HG03432 (cell line): ENCODE measurements around the gene FAM241A.
"Not testable (repeated sequence)": the region's sequence is repeated elsewhere in the genome, so short reads cannot be mapped to it uniquely, and the experiment has no call there.

Source experiments
- ATAC-seq: cut with Tn5 transposase; IDR thresholded peaks from one replicate; pipeline ENCODE4 v1.9.1; 2021; ENCODE audit warnings: mild to moderate bottlenecking, moderate library complexity; ENCODE audit not compliant: unreplicated experiment

Gene FAM241A

GRCh38 chr4:112145326-112145789 lies at the start of gene FAM241A:
FAM241A (plus strand) TSS chr4:112145454; CDS start chr4:112145581, 127 bp downstream.
- ATAC-seq = peak; percentile 96

DNA sequence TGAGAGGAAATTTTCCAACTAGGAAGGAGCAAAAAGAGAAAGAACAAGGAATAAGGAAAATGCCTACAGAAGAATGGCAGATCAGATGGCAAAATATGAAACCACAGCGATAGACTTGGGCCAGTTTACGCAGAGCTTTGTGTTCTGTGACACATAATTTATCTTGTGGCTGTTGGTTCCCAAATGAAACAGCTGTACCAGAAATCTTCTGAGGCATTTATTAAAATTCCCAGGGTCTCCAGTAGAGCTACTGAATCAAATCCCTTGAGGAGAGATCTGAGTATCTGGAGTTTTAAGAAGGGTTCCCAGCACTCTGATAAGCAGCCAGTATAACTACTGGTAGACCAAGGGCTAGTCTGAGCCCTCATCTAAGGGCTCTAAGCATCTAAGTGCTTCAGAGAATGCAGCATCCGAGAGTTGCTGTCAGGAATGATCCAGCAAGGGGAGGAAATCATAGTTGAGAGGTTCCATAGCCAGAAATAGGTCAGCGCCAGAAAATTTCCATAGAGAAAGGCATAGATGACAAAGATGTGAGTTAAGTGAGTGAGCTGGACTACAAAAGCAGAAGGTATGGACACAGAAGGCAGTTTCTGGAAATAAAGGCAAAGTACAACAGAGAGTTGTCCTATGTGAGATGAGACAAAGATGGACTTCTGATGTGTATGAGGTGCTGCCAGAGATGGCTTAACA lies 46.3 kb upstream of the FAM241A start:
- ATAC-seq = no peak

DNA sequence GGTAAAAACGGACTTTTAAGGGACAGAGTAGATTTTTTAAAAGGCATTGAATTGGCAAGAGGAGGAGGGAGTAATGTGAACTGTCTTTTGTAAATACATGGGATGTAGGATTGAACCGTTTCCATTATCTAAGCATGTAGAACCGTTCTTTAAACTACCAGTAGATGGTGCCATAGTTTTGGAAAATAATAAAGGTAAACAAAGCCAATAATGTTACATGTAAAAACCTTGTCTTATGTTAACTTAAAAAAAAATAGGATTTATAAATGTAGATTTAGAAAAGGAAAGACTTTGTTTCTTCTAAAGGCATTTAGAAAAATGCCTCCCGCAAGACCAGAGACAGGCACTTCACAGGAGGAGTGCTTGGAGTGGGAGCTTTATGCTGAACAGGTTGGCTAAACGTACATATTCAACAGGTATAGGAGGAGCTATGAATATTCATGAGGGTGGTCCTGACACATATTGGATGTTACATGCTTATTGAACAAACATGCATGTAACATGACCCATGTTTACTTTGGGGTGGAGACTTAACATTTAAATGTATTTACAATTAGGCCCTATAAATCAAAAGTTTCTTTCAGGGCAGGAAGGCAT lies 45.5 kb upstream of the FAM241A start:
- ATAC-seq = peak; percentile 82

DNA sequence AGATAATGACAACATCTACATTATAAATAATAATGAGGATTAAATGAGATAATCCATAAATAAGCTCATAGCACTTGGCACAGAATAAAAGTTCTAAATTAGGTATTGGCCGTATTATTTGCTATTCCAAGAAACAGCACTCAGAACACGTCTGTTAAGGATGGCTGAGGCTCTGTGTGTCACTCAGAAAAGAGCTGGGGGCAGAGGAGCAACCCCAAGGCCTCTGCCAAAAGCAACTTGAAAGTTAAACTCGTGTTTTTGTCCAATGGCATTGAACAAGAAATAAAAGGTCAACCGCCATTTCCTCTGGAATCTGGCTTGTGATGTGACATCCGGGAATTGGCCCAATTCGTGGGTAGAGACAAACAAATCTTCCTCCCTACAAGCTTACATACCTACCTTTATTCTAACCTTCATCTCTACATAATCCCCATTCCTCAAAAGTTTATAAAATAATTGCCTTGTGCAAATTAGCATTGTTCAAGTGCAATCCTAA lies 42.3 kb upstream of the FAM241A start:
- ATAC-seq = no peak

DNA sequence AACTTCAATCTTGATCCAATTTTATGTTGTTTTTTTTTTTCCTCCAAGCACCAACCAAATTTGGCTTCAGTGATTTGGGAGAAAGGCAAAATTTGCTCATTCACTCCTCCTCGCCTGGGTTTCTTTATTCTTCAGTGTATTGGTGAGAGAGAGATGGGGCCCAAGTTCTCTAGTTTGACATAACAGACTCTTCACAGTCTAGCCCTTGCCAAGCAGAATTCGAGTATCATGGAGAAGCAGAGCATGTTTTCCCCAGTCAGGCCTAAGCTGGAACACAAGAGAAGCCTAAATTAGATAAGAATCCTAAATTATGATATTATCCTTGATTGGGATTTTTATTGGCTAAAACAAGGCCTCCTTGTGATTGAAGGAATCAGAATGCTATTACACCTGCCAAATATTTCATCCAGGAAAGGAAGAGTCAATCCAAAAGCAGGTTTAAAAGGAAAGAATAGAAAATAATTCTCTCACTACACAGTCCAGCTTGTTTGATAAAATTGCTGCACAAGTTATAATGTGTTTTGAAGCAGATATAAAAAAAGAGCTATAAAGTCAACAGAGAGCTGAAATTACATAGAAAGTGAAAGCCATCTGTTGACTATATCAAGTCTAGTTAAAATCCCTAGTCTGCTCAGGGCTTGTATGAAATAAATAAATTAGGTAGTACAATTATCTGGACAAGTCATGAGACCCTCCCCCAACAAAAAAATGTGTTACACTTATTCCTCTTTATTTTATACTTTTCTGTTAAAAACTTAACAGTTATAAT lies 39.9 kb upstream of the FAM241A start:
- no peak for ATAC-seq

- peak; percentile 81 for ATAC-seq
Measured at GRCh38 chr4:112109360-112110058, 35.7 kb upstream of the FAM241A start.

DNA sequence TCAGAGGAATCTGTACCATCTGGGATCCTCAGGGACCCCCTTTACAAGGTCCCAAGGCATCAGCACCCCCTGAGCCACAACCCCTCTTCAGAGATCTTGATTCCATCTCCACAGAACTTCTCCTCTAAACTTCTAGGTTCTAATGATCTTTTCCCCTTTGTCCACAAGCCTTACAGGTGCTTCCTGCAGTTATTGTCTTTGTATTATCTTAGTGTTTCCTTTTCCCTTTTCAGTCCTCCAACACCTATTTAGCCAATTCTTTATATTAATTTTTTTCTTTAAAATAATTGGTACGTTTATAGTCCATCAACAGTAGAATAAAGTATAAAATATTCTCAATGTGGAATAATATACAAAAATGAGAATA lies 35.2 kb upstream of the FAM241A start:
- no peak for ATAC-seq

DNA sequence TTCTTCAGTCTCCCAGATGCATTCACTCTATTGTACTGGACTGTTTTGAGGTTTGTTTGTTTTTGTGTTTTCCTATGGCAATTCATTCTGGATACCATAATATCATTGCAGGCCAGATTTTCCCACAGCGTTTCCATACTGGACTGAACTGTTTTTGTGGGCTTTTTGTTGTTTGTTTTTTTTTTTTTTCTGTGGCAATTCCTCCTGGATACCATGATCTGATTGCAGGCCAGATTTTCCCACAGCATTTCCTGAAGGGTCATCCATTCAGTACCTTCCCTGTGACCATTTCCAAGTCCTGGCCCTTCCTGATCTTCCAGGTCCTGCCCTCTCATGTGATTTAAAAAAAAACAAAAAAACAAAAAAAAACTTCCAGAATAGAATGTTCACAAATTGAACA lies 33.9 kb upstream of the FAM241A start:
- ATAC-seq = no peak

DNA sequence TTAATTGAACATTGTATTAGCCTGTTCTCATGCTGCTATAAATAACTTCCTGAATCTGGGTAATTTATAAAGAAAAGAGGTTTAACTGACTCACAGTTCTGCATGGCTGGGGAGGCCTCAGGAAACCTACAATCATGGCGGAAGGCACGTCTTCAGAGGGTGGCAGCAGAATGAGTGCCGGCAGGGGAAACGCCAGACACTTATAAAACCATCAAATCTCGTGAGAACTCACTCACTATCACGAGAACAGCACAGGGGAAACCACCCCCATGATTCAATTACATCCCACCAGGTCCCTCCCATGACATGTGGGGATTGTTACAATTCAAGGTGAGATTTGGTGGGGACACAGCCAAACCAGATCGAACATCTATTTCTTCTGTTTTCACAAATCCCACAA lies 33.2 kb upstream of the FAM241A start:
- not testable (repeated sequence) for ATAC-seq

- no peak for ATAC-seq
Measured at GRCh38 chr4:112112590-112113170, 32.6 kb upstream of the FAM241A start.

- ATAC-seq = no peak
Measured at GRCh38 chr4:112113864-112114263, 31.4 kb upstream of the FAM241A start.

DNA sequence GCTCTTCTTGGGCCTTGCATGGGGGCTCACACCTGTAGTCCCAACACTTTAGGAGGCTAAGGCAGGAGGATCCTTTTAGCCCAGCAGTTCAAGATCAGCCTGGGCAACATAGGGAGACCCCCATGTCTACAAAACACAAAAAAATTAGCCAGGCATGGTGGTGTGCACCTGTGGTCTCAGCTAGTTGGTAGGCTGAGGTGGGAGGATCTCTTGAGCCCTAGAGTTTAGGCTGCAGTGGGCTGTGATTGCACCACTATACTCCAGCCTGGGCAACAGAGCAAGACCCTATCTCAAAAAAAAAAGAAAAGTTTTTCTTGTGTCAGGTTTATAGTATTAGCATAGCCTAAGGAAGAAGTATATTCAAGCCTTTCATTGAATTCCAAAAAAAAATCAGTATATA lies 30.8 kb upstream of the FAM241A start:
- ATAC-seq = no peak

DNA sequence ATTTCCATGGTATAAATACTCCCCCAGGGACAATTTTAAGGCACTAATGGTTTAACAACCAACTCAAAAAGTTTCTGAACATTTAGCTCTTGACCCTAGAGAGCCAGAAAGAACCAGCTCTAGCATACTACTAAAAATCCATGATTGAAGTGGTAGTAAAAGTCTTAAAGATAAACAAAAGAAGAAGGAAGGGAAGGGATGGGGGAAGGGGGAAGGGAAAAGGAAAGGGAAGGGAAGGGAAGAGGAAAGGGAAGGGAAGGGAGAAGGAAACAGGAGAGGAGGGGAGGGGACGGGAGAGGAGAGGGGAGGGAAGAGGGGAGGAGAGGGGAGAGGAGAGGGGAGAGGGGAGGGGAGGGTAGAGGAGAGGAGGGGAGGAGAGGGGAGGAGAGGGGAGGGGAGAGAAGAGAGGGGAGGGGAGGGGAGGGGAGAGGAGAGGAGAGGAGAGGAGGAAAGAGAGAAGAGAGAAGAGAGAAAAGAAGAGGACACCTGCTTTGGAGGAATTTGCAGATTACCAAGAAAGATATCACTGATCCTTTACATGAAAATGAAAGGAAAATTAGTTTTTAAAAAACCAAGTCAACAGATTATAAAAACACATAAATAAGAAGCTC lies 26.4 kb upstream of the FAM241A start:
- no peak for ATAC-seq

DNA sequence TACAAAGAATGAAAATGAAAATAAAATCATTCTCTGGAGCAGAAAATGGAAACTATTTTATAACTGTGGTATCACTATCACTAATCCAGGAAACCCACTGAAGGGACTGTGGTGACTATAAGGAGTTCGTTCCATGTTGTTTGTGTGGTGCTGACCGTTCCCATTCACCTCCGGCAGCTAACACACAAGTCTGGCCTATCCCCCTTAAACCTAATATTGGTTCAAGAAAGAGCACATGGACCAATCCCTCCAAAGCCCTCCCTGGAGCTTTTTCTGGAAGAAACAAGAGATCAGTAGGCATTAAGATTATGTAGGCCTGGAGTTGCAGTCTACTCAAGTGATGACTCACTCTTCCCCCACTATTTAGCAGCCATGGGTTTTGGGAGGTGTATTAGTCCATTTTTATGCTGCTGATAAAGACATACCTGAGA lies 25.9 kb upstream of the FAM241A start:
- peak; percentile 93 for ATAC-seq

- ATAC-seq = no peak
Measured at GRCh38 chr4:112120021-112120420, 25.2 kb upstream of the FAM241A start.

DNA sequence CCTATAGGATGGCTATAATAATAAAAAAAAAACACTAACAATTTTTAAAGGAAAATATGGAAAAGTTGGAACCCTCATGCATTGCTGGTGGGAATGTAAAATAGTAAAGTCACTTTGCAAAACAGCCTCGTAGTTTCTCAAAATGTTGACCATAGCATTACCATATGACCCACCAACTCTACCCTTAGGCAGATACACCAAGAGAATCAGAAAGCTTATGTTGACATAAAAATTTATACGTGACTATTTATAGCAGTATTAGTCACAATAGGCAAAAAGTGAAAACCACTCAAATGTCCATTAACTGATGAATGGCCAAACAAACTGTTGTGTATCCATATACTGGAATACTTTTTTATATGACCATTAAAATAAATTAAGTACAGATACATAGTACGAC lies 19.8 kb upstream of the FAM241A start:
- no peak for ATAC-seq

DNA sequence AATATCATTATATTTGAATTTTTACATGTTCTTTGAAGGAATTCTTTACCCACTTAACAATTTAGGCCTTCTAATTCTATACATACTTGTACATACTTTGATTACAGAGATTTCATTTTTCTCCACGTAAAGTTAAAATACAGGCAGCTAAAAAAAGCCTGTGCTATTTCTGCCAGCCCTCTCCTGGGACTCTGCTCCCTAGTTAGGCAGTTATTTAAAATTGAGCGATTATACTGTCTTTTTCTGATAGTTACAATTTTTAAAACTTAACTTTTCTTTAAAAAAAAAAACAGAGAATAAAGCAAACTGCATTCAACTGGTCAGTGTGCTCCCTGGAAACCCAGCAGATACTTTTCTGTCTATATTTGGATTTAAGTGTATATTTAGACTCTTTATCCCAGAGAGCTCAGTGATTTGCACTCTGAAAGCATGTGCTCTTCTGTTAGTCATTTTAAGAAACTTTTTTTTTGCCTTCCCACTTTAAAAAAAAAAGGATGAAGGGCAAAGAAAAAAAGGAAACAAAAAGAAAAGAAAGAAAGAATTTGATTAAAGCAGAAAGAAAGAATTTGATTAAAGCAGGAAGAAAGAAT lies 18.1 kb upstream of the FAM241A start:
- ATAC-seq = no peak

DNA sequence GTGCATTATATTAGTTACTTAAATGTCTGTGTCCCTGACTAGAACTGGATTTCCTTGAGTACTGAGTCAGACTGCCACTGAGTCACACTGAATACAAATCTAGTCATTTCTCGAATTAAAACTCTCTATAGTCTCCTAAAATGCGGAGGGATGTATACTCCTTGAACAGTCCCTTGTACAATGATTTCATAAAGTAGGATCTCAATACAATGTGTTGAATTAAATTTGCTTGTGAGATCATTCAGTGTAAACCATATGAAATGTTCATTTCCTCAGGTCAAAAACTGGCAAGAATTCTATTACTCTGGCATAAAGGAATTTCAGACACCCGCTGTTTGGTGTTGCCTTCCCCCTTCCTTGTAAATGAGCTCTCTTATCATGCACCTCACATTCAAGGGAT lies 17.5 kb upstream of the FAM241A start:
- ATAC-seq = no peak

DNA sequence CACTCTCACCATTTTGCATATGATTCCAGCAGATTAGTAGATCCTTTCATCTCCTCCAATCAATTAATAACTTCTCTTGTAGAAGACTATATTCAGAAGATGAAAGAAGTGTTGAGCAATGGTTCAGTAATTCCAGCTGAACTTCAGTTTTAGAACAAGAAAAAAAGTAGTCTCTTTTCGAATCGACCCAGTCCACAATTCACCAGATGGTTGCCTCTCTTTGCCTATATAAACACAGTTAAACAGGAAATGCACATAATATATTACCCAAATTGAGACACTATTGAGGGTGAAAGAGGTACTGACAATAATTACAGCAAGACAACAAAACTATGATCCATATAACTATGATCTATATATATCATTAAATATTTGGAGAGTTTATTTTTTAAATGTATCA lies 16.8 kb upstream of the FAM241A start:
- ATAC-seq = peak; percentile 58

- ATAC-seq = no peak
Measured at GRCh38 chr4:112130906-112131305, 14.3 kb upstream of the FAM241A start.
